Stimulated activated naive CD4-positive, alpha-beta T cell (primary cell): ENCODE data around the gene DPF3.

Source experiments
- DNase-seq, 6 experiments: peaks; one replicate each; lab custom pipeline; 2025; lab: John Stamatoyannopoulos, UW

Gene DPF3

GRCh38 chr14:72742838-72743195, 151.1 kb downstream of the DPF3 start:
- no peak for DNase-seq

- no peak for DNase-seq
Observed at GRCh38 chr14:72742118-72742837, 151.6 kb downstream of the DPF3 start.

GRCh38 chr14:72741826-72742117, 152.1 kb downstream of the DPF3 start:
- DNase-seq, result no peak

- no peak for DNase-seq
Observed at GRCh38 chr14:72740966-72741825, 152.7 kb downstream of the DPF3 start.

GRCh38 chr14:72740504-72740961, 153.4 kb downstream of the DPF3 start:
- no peak for DNase-seq

- no peak for DNase-seq
Observed at GRCh38 chr14:72739446-72740405, 154.2 kb downstream of the DPF3 start.

- no peak for DNase-seq
Observed at GRCh38 chr14:72738161-72738611, 155.7 kb downstream of the DPF3 start.

- DNase-seq, result no peak
Observed at GRCh38 chr14:72737560-72737943, 156.3 kb downstream of the DPF3 start.

GRCh38 chr14:72736786-72737559, 156.9 kb downstream of the DPF3 start:
- DNase-seq, result no peak

- DNase-seq, result no peak
Observed at GRCh38 chr14:72736308-72736707, 157.6 kb downstream of the DPF3 start.

- DNase-seq, result no peak
Observed at GRCh38 chr14:72732022-72732780, 161.7 kb downstream of the DPF3 start.

GRCh38 chr14:72731252-72732020, 162.5 kb downstream of the DPF3 start:
- DNase-seq, result no peak

- no peak for DNase-seq
Observed at GRCh38 chr14:72730468-72730867, 163.4 kb downstream of the DPF3 start.

- no peak for DNase-seq
Observed at GRCh38 chr14:72726444-72726843, 167.5 kb downstream of the DPF3 start.

- no peak for DNase-seq
Observed at GRCh38 chr14:72723858-72724530, 169.9 kb downstream of the DPF3 start.

- no peak for DNase-seq
Observed at GRCh38 chr14:72722201-72722785, 171.6 kb downstream of the DPF3 start.

- DNase-seq, result no peak
Observed at GRCh38 chr14:72721083-72721482, 172.8 kb downstream of the DPF3 start.

GRCh38 chr14:72717220-72717619, 176.7 kb downstream of the DPF3 start:
- DNase-seq, result no peak

GRCh38 chr14:72716476-72716875, 177.4 kb downstream of the DPF3 start:
- DNase-seq, result no peak
